A549 (cell line): Measurements from ENCODE around the gene TMEM41A. TPM values are rescaled to one million over a fixed set of nuclear protein-coding genes. Genes with fewer than 3 reads are reported as not detected.

ENCODE experiments used
- ATAC-seq, 2 experiments: fragments of 200-7000 bp in 1 of 2; fragments of >200 bp in 1 of 2; cut with Nextera tagmentation in 1 of 2; cut with Tn5 transposase in 1 of 2; 3 replicates each; pipeline versions ENCODE4 v1.8.0 to v1.9.1; 2018 to 2020; ENCODE audit warnings: mild to moderate bottlenecking in 1 of 2, moderate library complexity in 1 of 2
- CTCF ChIA-PET: fragments of 300-600 bp; sonication (Branson Sonifier 250); formaldehyde crosslinking; extraction: SDS; loops from one replicate; lab custom pipeline; 2021; ENCODE audit warnings: antibody characterized with exemption, inconsistent platforms; lab: Yijun Ruan, JAX
- POLR2A ChIA-PET: fragments of 350-600 bp; formaldehyde crosslinking; extraction: SDS; loops from one replicate; lab custom pipeline; 2021; ENCODE audit warnings: antibody characterized with exemption, inconsistent platforms; lab: Yijun Ruan, JAX
- DNase-seq, 2 experiments: peaks; one replicate each; pipeline versions ENCODE4 v3.0.0 to v3.0.0-alpha.2; 2011 to 2016; ENCODE audit warnings: low read depth in 1 of 2, low spot score in 1 of 2
- FAIRE-seq: peaks from 2 replicates; lab custom pipeline; 2011; peaks lifted over from hg19 to GRCh38; lab: Jason Lieb, UNC
- H3K27ac ChIP-seq, 2 experiments: fragments of >200 bp; sonication (Bioruptor Twin); formaldehyde crosslinking; 3 replicates each; pipeline ENCODE4 v1.5.1; 2016 to 2017
- H3K4me1 ChIP-seq: fragments of >200 bp; sonication (Bioruptor Twin); formaldehyde crosslinking; 3 replicates; pipeline ENCODE4 v1.6.1; 2016
- H3K4me2 ChIP-seq: fragments of >200 bp; sonication (Bioruptor Twin); formaldehyde crosslinking; 3 replicates; pipeline ENCODE4 v1.6.1; 2016
- H3K4me3 ChIP-seq: fragments of >200 bp; sonication (Bioruptor Twin); formaldehyde crosslinking; 3 replicates; pipeline ENCODE4 v1.5.1; 2016
- H3K9me3 ChIP-seq: fragments of >200 bp; sonication (Bioruptor Twin); formaldehyde crosslinking; 3 replicates; pipeline ENCODE4 v1.6.1; 2016
- CBX8 ChIP-seq: fragments of 200-600 bp; sonication (generic); IDR thresholded peaks from 2 replicates; pipeline ENCODE4 v1.6.1; 2016
- CHD2 ChIP-seq: fragments of 150-350 bp; IDR thresholded peaks from 2 replicates; pipeline ENCODE4 v1.6.1; 2014; ENCODE audit warnings: low read length; ENCODE audit not compliant: partially characterized antibody
- EHF ChIP-seq: fragments of 250-450 bp; sonication (Bioruptor Pico); IDR thresholded peaks from 2 replicates; pipeline ENCODE4 v1.5.0; 2020; ENCODE audit warnings: mild to moderate bottlenecking
- FOSL2 ChIP-seq, 2 experiments: fragments of 450-650 bp in 1 of 2; fragments of >200 bp in 1 of 2; sonication (Bioruptor Twin) in 1 of 2; formaldehyde crosslinking; IDR thresholded peaks; 2 replicates each; pipeline versions ENCODE4 v1.5.0 to v1.6.1; 2016 to 2020; ENCODE audit warnings: mild to moderate bottlenecking in 1 of 2, moderate library complexity in 1 of 2
- GATA3 ChIP-seq: IDR thresholded peaks from 2 replicates; pipeline ENCODE4 v1.6.1; 2012; ENCODE audit warnings: borderline replicate concordance
- JUN ChIP-seq, 2 experiments: fragments of >200 bp; sonication (Bioruptor Twin); formaldehyde crosslinking; IDR thresholded peaks; 2 replicates in 1 of 2; 3 replicates in 1 of 2; pipeline ENCODE4 v1.6.1; 2016 to 2017
- KDM5A ChIP-seq: fragments of 200-600 bp; sonication (generic); IDR thresholded peaks from 2 replicates; pipeline ENCODE4 v1.6.1; 2016; ENCODE audit warnings: antibody characterized with exemption, mild to moderate bottlenecking
- MAFK ChIP-seq: fragments of 450-650 bp; IDR thresholded peaks from 2 replicates; pipeline ENCODE4 v1.6.1; 2014; ENCODE audit not compliant: partially characterized antibody
- MAZ ChIP-seq: fragments of 150-350 bp; IDR thresholded peaks from 2 replicates; pipeline ENCODE4 v1.6.1; 2014; ENCODE audit warnings: antibody characterized with exemption, low read depth, low read length, borderline replicate concordance
- PHF8 ChIP-seq: fragments of 200-600 bp; sonication (generic); IDR thresholded peaks from 2 replicates; pipeline ENCODE4 v1.6.1; 2016; ENCODE audit warnings: low read depth, mild to moderate bottlenecking, antibody characterized with exemption, moderate library complexity, borderline replicate concordance
- POLR2A ChIP-seq: IDR thresholded peaks from 2 replicates; pipeline ENCODE4 v1.6.1; 2012; ENCODE audit warnings: mild to moderate bottlenecking, low read length
- POLR2AphosphoS2 ChIP-seq: conservative IDR thresholded peaks from 2 replicates; pipeline ENCODE4 v1.6.1; 2012; ENCODE audit warnings: low read length, improper control_type of control experiment, inconsistent platforms
- RAD21 ChIP-seq, 2 experiments: fragments of >200 bp in 1 of 2; sonication (Bioruptor Twin) in 1 of 2; formaldehyde crosslinking in 1 of 2; IDR thresholded peaks in 1 of 2; conservative IDR thresholded peaks in 1 of 2; 2 replicates in 1 of 2; 3 replicates in 1 of 2; pipeline ENCODE4 v1.6.1; 2012 to 2018; ENCODE audit warnings: inconsistent platforms in 1 of 2
- SMC3 ChIP-seq: fragments of >200 bp; sonication (Bioruptor Twin); formaldehyde crosslinking; IDR thresholded peaks from 3 replicates; pipeline ENCODE4 v1.6.1; 2018; ENCODE audit warnings: inconsistent platforms
- WGBS: methylation state at CpG from one replicate; pipeline ENCODE4 v1.1.6; 2017; ENCODE audit errors: missing lambda C conversion rate; 5-methylcytosine and 5-hydroxymethylcytosine counted together
- polyA minus RNA-seq: library from RNA; depleted of rRNA, polyadenylated mRNA; stranded (reverse); fragments of >200 nt; gene quantifications from 2 replicates; pipeline ENCODE4 v1.2.3, GENCODE V29; 2011; rRNA and poly(A)+ RNA removed
- polyA plus RNA-seq, 4 experiments: library from polyadenylated mRNA; depleted of rRNA in 3 of 4; stranded (reverse); fragments of >200 nt; fragmentation: RNase III in 1 of 4; extraction: RNeasy Plus Mini Kit Qiagen cat#74134 plus additional on column Dnase treatment in 1 of 4; gene quantifications; 2 replicates in 3 of 4; 3 replicates in 1 of 4; pipeline ENCODE4 v1.2.3, GENCODE V29; 2011 to 2017
- TF ChIP-seq, protein P1 (sequence below): fragments of 150-350 bp; IDR thresholded peaks from 2 replicates; pipeline ENCODE4 v1.6.1; 2014; ENCODE audit warnings: low read depth, mild to moderate bottlenecking, low read length
- TF ChIP-seq, protein P2 (sequence below): IDR thresholded peaks from 2 replicates; pipeline ENCODE4 v1.6.1; 2012
- TF ChIP-seq, protein P3 (sequence below): fragments of >200 bp; sonication (Bioruptor Twin); formaldehyde crosslinking; IDR thresholded peaks from 3 replicates; pipeline ENCODE4 v1.5.1; 2016
- TF ChIP-seq, protein P4 (sequence below): IDR thresholded peaks from 2 replicates; pipeline ENCODE4 v1.6.1; 2012; ENCODE audit warnings: low read depth, borderline replicate concordance
- TF ChIP-seq, protein P5 (sequence below): IDR thresholded peaks from 2 replicates; pipeline ENCODE4 v1.6.1; 2012

Gene TMEM41A
- 31.3 and 36.3 TPM in 2 replicates for polyA plus RNA-seq (2011; rRNA removed)
- 16.0 and 21.9 TPM in 2 replicates for polyA plus RNA-seq (2012; cell fraction: cytosol; rRNA removed)
- polyA plus RNA-seq (2012; cell fraction: nucleus; rRNA removed) = 12.8 and 27.9 TPM in 2 replicates
- polyA plus RNA-seq (2017; fragmentation: RNase III; extraction: RNeasy Plus Mini Kit Qiagen cat#74134 plus additional on column Dnase treatment) = 16.0 to 16.6 TPM (median 16.6 TPM) in 3 replicates
- polyA minus RNA-seq = 17.4 and 20.6 TPM in 2 replicates

DNA sequence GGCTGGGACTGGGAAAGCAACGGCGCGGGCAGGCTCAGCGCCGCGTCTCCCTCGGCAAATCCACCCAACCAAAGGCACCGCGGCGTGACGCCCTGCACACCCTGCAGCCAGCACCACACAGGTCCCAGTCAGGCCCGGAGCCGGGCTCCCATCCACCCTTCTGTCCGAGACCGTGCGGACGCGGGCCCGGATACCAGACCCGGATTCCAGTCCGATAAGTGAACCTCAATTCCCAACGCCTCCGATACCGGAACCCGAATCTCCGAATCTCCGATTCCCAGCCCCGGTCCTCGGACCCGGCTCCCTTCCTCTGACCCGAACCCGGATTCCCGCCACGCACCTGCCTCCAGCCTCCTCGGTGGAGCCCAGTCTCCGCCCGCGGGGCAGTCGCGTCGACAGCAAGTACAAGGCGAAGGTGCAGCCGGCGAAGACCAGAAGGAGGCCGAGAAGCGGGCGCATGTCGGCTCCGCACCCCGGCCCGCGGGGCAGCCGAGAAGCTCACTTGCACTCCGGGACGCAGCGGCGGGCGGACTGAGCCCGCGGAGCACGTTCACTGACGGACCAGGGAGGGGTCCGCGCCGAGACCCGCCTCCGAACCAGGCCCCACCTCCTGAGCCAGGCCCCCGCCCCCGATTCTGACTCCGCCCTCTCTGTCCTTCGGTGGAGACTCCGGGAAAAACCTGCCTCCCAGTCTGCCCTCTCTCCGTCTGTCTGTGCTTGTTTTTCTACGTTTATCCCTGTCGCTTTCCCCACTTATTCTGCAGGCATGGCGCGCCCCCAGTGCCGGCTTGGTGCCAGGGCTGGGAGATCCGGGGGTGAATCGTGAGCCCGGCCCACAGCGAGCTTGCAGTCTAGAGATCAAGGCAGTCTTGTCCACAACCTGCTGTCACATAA lies at the start of gene TMEM41A:
Gene TMEM41A, minus strand, starts transcription at position 533 of the 894 bp plus-strand sequence. Its CDS starts 74 bp downstream, at position 459.
- DNase-seq (peak; percentile 80 to 88), FAIRE-seq (no peak), ATAC-seq (peak; percentile 97)
- CTCF ChIA-PET = interaction anchor here (0.5 to 1.5 kb wide), 3 partner anchors 30 to 76 kb away, joined by 3 to 4 read pairs (median 3); no protein-coding TSS in a partner anchor
- WGBS = 2% methylated on average over 58 of the region's 82 CpGs
- POLR2A ChIA-PET = interaction anchor here (0.6 to 1.3 kb wide), 4 partner anchors 37 to 87 kb away, joined by 3 to 10 read pairs (median 3); partner anchors contain the start of genes LIPH and SENP2
- Histone ChIP-seq H3K4me2 (peak within 1 kb of the TSS; percentile 82), H3K4me1 (peaks cover 4% of the 10 kb centered on the region; the same call in 1 of the 3 replicates), H3K4me3 (peak within 1 kb of the TSS; percentile 87), H3K9me3 (no peaks in the 10 kb centered on the region), H3K27ac (peak within 1 kb of the TSS; percentile 85 to 98)
- TF ChIP-seq RAD21 (conservative IDR thresholded peaks at IDR 0.05 in 1 of 2, IDR thresholded peaks at IDR 0.05 in 1 of 2) (peak in 1 of 2 experiments; percentile 28; a peak in 2 of 5 replicates), MAZ (no peak), CHD2 (no peak), POLR2A (peak; percentile 76), KDM5A (peak; percentile 97), GATA3 (peak; percentile 40; the same call in 1 of the 2 replicates), SMC3 (peak; percentile 43; the same call in 2 of the 3 replicates), JUN (IDR thresholded peaks at IDR 0.05) (peak in 1 of 2 experiments; percentile 79; a peak in 2 of 5 replicates), CBX8 (no peak), PHF8 (peak; percentile 56), FOSL2 (IDR thresholded peaks at IDR 0.05) (no peak), FOSL2 (CRISPR knock-in tag; IDR thresholded peaks at IDR 0.05) (0 out of 2 replicates have a peak, but pooled peaks have one; percentile 14)
- TF ChIP-seq, protein P1, sequence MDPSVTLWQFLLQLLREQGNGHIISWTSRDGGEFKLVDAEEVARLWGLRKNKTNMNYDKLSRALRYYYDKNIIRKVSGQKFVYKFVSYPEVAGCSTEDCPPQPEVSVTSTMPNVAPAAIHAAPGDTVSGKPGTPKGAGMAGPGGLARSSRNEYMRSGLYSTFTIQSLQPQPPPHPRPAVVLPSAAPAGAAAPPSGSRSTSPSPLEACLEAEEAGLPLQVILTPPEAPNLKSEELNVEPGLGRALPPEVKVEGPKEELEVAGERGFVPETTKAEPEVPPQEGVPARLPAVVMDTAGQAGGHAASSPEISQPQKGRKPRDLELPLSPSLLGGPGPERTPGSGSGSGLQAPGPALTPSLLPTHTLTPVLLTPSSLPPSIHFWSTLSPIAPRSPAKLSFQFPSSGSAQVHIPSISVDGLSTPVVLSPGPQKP = no peak
- TF ChIP-seq, protein P2, sequence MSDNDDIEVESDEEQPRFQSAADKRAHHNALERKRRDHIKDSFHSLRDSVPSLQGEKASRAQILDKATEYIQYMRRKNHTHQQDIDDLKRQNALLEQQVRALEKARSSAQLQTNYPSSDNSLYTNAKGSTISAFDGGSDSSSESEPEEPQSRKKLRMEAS = peak; percentile 80
- TF ChIP-seq, protein P3, sequence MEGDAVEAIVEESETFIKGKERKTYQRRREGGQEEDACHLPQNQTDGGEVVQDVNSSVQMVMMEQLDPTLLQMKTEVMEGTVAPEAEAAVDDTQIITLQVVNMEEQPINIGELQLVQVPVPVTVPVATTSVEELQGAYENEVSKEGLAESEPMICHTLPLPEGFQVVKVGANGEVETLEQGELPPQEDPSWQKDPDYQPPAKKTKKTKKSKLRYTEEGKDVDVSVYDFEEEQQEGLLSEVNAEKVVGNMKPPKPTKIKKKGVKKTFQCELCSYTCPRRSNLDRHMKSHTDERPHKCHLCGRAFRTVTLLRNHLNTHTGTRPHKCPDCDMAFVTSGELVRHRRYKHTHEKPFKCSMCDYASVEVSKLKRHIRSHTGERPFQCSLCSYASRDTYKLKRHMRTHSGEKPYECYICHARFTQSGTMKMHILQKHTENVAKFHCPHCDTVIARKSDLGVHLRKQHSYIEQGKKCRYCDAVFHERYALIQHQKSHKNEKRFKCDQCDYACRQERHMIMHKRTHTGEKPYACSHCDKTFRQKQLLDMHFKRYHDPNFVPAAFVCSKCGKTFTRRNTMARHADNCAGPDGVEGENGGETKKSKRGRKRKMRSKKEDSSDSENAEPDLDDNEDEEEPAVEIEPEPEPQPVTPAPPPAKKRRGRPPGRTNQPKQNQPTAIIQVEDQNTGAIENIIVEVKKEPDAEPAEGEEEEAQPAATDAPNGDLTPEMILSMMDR = 0 out of 3 replicates have a peak, but pooled peaks have one; percentile 2
- TF ChIP-seq, protein P4, sequence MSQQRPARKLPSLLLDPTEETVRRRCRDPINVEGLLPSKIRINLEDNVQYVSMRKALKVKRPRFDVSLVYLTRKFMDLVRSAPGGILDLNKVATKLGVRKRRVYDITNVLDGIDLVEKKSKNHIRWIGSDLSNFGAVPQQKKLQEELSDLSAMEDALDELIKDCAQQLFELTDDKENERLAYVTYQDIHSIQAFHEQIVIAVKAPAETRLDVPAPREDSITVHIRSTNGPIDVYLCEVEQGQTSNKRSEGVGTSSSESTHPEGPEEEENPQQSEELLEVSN = 0 out of 2 replicates have a peak, but pooled peaks have one; percentile 38
- TF ChIP-seq, protein P5, sequence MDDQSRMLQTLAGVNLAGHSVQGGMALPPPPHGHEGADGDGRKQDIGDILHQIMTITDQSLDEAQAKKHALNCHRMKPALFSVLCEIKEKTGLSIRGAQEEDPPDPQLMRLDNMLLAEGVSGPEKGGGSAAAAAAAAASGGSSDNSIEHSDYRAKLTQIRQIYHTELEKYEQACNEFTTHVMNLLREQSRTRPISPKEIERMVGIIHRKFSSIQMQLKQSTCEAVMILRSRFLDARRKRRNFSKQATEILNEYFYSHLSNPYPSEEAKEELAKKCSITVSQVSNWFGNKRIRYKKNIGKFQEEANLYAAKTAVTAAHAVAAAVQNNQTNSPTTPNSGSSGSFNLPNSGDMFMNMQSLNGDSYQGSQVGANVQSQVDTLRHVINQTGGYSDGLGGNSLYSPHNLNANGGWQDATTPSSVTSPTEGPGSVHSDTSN = peak; percentile 63; the same call in 1 of the 2 replicates

DNA sequence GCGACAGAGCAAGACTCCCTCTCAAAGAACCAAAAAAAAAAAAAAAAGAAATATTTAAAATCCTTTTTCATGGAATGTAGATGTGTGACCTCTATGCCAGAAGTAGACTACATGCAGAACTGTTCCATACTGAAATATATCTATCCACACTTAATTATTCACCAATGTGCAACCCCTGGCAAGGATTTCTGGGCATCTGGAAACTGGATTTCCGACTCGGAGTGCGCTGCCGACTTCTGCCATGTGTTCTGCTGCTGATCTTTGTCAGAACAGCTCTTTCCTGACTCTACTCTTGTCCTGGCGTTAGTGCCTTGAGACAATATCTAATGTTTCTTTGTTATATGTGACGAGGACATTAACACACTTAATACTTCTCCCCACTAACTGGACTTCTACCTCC lies 41.9 kb upstream of the TMEM41A start:
- CTCF ChIA-PET = no interaction called here
- 94% methylated on average over 7 of the region's 7 CpGs for WGBS
- Histone ChIP-seq H3K9me3 (no peaks in the 10 kb centered on the region), H3K27ac (peak overlapping the region in 1 of 2 experiments; percentile 20; a peak in 3 of 6 replicates), H3K4me2 (no peak overlapping the region), H3K4me3 (no peak overlapping the region), H3K4me1 (peaks cover 32% of the 10 kb centered on the region)
- DNase-seq (no peak), ATAC-seq (no peak), FAIRE-seq (no peak)
- POLR2A ChIA-PET = no interaction called here
- TF ChIP-seq, protein P3 = no peak
- TF ChIP-seq, protein P2 = no peak
- no peak for TF ChIP-seq POLR2AphosphoS2
- no peak for TF ChIP-seq MAFK
- TF ChIP-seq PHF8 = no peak
- TF ChIP-seq, protein P5 = no peak
- TF ChIP-seq EHF = no peak
